ENCODE data around the gene PLAC9.
A peak's percentile ranks its signal among the peaks of the same experiment; 100 is the strongest.
"Not testable (repeated sequence)": the region's sequence is repeated elsewhere in the genome, so short reads cannot be mapped to it uniquely, and the experiment has no call there.

Gene PLAC9

DNA sequence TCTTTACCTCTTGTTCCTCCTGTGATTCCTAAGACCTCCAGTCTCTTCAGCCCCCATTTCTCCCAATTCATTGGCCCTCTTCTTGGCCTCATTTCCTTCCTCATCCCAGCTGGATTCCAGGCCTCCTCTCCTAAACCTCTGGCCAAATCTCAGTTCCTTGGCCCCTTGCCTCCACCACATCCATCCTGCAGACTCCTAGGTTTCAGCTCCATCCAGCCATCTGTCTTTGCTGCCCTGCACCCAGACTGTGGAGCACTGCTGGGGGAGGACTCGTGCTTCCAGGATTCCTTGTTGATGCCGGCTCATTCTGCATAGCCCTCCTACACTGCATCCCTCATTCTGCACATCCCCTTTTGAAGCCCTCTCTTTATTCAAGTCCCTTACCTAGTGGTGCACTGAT lies 6.7 kb downstream of the PLAC9 start:
- DNase-seq (ENCODE audit: low spot score): no peak

DNA sequence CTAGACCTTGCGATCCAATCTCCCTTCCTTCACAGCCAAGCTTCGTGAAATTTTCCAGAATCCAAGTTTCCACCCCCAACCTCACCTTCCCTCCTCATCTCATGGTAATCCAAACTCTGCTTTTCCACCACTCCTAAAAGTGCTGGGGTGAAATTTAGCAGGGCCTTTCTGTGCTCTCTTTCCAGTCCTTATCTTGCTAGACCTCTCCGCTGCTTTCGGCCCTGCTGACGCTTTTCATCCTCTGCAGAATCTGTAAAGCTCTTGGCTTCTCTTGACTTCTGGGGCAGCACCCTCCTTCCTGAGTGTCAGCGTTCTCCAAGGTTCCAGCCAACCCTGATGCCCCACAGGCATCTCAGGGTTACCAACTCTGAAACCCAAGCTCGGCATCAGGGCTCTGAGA lies 7.7 kb downstream of the PLAC9 start:
- no peak for DNase-seq (ENCODE audit: low spot score)

DNA sequence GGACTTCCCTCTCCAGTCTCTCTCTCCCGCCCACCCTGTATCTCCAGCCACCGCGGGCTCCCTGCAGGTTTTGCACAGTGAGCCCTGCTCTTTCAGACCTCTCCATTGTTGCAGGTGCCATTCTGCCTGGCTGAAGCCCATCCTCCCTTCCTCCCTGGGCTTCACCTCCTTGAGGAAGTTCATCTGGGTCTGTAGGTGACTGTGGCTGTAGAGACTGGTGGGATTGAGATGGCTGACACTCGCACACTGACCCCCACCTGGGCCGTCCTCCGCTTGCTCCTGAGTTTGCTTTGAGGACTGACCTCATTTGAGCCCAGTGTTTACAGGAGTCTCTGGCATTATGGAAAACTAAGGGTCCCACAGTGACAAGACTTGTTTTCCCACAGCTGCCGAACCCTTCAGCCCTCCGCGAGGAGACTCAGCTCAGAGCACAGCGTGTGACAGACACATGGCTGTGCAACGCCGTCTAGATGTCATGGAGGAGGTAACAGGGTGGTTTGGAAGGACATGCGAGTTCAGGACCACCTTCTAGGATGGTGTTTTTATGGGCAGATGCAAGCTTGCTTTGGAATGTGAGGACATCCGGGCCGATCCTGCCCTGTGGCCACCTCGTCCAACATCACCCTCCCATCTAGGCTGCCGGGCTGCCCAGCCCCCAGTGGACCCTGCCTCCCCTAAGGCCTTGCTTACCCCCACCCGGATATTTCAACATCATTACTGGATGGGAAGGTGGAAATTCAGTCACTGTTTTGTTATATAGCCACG lies 9.3 kb downstream of the PLAC9 start:
- DNase-seq (ENCODE audit: low spot score): no peak

DNA sequence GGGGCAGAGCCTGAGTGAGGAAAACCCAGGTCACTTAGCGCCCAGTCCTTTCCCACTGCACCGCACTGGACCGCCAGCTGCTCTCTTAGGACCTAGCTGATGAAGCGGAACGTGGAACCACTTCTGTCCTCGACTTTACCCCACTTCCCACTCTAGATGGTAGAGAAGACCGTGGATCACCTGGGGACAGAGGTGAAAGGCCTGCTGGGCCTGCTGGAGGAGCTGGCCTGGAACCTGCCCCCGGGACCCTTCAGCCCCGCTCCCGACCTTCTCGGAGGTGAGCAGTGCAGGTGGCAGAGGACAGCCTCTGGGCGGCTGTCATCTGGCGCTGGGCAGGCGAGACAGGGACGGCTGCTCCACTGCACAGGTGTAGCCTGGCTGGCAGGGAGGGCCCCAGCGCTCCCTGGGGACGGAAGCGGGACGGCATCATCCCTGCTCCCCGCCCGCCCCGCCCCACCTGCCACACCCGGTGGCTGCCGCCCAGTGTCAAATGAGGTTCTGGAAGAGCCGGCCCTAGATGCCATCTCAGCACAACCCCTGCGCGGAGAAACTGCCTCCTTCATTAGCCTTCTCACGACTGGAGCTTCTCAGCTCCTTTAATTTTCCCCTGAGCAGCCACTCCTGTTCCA lies 11.7 kb downstream of the PLAC9 start:
- peak; percentile 64 for DNase-seq (ENCODE audit: low spot score)

DNA sequence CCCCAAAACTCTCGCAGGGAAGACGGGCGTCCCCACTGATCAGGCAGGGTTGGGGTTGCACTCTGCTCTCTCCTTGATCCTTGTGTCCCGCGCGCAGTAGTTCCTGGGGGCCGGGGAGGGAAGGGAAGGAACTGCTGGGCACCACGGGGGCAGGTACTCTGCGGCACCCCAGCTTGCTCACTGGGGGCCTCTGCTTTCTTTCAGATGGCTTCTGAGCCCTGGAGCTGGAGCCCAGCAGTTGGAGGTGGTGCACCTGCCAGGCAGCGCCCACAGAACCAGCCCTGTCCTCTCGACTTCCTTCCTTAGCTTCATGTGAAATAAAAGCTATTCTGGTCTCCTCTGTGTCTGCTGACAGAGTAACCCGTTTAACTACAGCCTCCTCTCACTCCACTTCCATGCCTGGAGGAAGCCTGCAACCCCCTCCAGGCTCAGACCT lies 12.2 kb downstream of the PLAC9 start:
- DNase-seq (ENCODE audit: low spot score): no peak

DNA sequence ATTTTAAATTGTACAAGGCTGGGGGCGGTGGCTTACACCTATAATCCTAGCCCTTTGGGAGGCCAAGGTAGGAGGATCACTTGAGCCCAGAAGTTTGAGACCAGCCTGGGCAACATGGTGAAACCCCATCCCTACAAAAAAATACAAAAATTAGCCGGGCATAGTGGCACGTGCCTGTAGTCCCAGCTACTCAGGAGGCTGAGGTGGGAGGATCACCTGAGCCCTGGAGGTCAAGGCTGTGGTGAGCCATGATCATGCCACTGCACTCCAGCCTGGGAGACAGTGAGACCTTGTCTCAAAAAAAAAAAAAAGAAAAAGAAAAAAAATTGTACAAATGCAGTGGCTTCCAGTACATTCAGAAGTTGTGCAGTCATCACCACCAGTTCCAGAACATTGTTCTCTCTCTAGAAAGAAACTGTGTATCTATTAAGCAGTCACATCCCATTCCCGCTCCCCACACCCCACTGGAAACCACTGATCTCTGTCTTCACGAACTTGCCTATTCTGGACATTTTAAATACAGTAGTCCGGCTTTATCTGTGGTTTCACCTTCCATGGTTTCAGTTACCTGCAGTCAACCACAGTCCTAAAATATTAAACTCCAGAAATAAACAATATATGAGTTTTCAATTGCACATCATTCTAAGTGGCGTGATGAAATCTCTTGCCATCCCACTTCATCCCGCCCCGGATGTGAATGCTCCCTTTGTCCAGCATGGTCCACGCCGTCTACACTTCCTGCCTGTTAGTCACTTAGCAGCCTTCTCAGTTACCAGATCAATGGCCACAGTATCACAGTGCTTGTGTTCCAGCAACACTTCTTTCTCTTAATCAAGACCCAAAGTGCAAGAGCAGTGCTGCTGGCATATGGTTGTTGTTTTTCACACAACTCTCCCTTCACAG lies 13.1 kb downstream of the PLAC9 start:
- DNase-seq (ENCODE audit: low spot score): not testable (repeated sequence)

DNA sequence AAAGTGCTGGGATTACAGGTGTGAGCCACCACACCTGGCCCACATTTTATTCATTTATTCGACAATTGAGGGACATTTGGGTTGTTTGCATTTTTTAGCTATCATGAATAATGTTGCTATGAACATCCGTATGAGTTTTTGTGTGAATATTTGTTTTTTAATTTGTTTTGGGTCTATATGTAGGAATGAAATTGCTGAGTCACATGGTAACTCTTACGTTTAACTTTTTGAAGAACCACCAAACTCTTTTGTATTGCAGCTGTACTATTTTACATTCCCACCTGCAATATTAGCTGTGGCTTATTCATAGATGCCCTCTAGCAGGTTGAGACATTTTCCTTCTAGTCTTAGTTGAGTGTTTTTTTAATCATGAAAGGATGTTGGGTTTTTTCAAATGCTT lies 14.4 kb downstream of the PLAC9 start:
- no peak for DNase-seq (ENCODE audit: low spot score)

DNA sequence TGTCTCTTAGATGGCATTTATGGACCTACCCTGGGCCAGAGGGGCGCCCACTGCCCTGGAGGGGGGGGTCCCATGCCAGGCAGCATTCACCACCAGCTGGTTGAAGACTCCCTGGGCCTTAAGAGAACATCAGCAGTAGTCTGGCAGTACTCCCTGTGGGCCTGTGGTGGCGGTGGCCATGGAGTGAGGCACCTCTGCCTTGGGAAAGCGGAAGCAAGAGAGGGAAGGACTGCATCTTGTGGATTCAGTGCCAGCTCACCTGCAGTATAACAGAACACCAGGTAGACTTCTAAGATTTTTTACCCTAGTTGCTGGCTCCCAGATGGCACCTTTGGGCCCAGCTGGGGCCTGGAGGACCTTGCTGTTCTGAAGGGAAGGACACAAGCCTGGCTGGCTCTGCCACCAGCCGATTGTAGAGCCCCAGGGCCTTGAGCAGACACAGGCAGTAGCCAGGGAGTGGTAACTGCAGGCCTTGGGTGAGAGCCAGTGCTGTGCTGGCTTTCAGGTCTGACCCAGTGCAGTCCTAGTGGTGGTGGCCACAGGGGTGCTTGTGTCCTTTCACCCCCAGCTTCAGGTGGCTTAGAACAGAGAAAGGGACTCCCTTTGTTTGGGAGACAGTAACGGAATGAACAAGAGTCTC lies 15.8 kb downstream of the PLAC9 start:
- peak; percentile 18 for DNase-seq (ENCODE audit: low spot score)

DNA sequence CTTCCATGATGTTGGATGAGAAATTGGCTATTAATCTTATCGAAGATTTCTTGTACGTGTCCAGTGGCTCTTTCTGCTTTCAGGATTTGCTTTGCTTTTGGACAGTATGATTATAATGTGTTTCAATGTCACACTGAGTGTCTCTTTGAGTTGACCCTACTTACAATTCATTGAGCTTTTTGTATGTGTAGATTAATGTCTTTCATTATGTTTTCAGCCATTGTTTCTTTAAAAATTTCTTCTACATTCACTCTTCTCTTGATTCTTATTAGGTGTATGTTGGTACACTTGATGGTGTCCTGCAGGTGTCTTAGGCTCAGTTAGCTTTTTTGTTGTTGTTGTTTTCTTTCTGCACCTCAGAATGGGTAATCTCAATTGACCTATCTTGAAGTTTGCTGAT lies 16.6 kb downstream of the PLAC9 start:
- no peak for DNase-seq (ENCODE audit: low spot score)

DNA sequence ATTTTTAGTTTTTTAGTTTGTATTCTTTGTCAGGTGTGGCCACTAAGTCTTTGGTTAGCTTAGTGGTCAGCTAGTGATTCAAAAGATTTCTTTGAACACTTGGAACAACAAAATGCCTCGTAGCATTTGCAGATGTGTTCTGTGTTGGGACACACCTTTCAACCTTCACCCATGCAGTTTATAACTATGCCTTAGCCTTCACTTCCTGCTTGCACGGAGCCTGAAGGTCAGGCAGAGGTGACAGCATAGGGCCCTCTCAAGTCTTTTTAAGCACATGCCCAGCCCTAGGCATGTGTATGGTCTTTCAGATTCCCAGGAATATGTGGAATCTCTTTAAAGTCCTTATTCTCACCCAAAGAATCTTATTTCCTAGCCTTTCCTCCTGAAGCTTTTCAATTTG lies 17.6 kb downstream of the PLAC9 start:
- DNase-seq (ENCODE audit: low spot score): peak; percentile 5

DNA sequence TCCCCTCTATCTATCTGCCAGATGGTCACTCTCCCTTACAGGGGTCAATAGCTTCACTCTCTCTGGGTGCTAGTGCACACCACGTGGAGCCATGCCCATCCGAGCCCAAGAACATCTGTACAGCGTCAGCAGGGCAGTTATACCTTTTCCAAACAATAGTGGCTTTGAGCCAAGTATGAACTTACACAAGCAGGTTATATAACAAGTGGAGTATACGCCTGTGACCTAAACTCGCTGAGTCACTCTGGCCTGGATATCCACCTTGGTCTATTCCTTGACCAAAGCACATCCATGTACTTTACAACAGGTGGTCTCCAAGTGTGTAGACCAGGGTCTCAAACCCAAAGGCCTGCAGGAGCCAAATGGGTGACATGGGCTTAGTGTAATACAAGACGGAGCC lies 20.3 kb downstream of the PLAC9 start:
- DNase-seq (ENCODE audit: low spot score): peak; percentile 1

DNA sequence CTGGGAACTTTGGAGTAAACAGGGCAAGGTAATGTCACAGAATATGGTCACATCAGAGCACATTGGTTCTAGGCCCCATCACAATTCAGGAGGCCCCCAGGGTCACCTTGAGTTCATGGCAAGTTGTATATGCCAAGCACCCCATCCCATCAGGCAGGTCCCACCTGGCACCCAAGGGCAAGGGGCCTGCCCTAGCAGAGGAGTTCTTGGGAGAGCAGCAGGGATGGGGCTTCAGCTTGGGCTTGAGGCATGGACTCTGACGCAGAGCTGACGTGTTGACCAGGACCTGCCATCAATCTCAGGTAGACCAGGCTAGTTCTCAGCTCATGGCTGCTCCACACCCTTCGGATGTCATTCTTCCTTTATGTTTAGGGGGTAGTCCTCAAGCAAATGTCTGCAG lies 20.9 kb downstream of the PLAC9 start:
- no peak for DNase-seq (ENCODE audit: low spot score)

DNA sequence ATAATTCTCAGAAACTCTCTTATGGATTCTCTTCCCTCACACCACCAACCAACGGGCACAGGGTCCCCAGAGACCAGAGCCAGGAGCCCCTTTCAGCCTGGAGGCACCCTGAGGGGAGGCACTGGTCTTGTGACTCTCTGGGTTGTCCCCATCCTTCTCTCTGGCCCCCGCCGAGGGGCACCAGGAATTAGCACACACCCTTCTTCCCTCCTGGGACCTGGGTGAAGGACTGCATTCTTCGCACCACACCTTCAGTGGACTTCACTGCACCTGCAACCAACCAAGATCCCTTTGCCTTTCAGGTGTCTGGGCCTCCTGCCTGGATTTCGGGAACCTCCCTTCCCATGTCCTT lies 22.1 kb downstream of the PLAC9 start:
- no peak for DNase-seq (ENCODE audit: low spot score)

DNA sequence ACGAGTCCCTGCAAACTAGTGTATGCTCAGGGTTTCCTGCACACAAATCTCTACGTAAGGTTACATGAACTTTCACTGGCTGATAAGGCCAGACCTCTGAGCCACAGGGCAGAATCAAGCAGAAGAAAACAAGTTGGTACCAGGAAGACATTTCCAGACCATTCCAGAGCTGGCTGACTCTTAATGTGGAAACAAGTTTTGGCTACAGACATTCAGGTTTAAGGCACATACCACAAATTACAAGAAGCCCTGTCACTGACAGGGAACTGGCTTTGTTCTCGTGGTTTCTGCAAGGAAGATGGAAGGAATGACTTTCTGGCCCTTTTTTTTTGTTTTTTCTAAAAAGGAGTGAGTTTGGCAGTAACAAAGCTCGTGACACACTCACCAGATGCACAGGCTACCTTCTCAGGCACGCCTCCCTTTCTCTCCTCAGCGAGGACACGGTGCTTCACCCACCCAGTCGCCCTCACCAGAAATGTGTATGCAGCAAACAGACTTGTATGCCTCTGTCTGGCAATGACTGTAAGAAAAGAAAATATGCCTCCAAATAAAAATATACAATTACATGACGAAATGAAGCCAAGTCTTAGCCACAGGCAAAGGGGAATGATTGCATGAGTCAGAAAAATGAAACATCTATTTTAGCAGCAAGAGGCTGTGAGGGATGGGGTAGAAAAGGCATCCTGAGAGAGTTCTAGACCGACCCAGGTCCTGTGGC lies 22.6 kb downstream of the PLAC9 start:
- DNase-seq (ENCODE audit: low spot score): no peak

DNA sequence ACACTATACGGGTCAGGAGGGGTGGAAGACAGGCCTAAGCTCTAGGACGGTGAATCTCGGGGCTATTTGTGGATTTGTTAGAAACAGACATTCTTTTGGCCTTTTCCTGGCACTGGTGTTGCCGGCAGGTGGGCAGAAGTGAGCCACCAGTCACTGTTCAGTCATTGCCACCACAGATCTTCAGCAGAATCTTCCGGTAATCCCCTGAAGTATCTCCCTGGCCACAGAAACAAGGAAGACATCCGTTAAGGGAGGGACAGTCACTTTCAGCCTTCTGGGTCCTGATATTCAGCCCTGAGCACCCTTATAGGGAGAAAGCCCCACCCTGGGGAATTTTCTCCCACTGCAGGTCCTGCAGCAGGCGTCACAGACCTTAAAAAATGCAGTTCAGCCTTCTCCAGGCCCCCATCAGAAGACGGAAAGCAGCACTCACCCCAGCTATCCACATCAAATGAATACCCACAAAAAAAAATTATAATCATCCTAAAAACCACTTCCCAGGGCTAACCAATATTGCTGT lies 23.2 kb downstream of the PLAC9 start:
- DNase-seq (ENCODE audit: low spot score): no peak

DNA sequence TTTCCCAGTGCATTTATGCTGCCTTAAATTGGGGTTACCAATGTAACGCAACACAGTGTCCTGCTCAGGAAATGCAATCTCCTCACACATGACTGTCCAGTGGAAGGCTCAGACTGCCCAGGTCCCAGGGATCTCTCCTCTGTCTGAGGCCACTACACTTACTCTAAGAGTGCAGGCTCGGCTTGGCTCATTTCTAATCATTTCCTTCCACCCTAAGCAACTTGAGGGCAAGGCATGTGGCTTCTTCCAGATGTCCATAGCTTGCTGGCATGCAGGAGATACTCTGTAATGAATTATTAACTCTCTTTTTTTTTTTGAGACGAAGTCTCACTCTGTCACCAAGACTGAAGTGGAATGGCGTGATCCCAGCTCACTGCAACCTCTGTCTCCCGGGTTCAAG lies 23.7 kb downstream of the PLAC9 start:
- no peak for DNase-seq (ENCODE audit: low spot score)

DNA sequence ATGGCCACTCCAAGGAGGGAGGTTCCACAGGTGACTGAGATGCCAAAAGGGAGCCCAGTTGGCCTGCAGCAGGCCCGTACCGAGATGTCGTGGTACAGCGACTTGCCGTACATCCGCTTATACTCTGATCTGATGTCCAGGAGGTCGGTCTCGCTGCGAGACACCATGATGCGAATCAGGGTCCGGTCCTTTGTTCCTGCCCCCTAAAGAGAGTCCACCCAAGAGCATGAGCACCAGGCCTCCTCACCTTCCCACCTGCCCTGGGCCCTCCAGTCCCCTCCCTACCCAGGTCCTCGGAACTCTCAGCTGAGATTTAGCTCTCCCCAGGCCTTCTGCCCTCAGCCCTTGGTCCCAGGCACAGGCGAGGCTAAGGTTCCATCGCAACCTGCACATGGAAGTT lies 25.0 kb downstream of the PLAC9 start:
- DNase-seq (ENCODE audit: low spot score): no peak

DNA sequence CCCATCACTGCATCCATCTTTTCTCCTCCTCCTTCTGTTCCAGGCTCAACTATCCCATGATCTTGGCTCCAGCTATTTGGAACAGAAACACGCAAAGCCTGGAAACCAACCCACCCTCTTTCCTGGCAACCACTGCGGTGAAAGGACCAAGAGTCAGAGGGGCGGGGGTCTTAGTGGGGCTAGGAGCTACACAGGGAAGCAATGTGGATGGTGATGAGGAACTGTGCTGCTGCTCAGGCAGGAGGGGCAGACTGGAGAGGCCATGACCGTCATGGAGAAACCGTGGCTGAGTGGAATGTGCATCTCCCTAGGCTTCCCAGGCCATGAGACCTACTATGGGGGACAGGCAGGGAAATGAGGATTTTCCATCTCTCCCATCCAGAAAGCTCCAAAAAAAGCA lies 25.6 kb downstream of the PLAC9 start:
- DNase-seq (ENCODE audit: low spot score): no peak

DNA sequence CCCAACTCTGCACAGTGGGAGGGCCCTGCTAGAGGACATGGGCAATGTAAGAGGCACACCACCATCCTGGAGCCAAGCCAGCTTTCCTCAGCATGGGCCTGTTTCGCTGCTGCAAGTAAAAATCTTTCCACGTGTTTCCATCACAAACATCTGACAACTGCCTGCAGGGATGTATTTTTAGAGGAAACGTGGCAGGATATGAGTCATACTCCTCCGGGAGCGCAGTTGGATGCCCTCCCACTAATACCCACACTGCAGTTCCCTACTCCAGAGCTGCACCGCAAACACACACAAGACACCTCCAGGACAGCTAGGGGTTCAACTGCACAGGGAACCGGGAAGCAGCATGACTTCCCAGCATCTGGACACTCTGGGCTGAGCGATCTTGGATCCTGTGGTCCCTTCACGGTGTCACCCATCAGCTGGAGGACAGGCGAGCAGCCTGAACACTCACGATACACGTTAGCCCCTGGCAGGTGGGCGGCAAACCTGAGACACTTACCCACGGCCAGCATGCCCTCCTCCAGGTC lies 26.1 kb downstream of the PLAC9 start:
- DNase-seq (ENCODE audit: low spot score): peak; percentile 85

DNA sequence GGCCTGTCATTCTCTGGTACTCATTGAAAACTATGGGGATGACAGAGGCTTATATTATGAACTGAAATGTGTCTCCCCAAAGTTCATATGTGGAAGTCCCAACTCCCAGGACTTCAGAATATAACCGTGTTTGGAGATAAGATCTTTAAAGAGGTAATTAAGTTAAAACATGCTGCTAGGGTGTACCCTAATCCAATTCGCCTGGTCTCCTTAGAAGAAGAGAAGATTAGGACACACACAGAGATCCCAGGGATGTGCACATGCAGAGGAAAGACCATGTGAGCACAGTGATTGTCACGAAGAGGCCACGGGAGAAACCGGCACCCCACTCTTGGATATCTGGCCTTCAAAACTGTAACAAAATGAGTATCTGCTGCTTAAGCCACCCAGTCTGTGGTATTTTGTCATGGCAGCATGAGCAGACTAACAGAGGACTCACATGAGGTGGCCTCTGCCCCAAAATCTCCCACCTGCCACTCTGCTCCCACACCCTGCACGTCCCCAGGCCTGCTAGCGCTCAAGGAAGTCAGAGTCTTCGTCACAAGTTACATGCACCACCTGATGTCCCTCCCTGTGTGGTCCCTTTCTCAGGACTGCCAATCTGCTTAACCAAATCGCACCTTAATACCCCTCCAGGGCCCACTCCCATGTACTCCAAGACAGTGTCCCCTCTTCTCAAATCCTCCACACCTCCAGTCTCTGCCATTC lies 26.8 kb downstream of the PLAC9 start:
- DNase-seq (ENCODE audit: low spot score): no peak
